Neural cell (in vitro differentiated cells): ENCODE results near the gene CABS1.

Source experiments
- CTCF ChIP-seq: fragments of 450-650 bp; IDR thresholded peaks from 2 replicates; pipeline ENCODE4 v1.5.1; 2014; ENCODE audit warnings: antibody characterized with exemption, mild to moderate bottlenecking, moderate library complexity; ENCODE audit not compliant: poor library complexity, severe bottlenecking
- EP300 ChIP-seq: fragments of 450-650 bp; conservative IDR thresholded peaks from 2 replicates; pipeline ENCODE4 v1.6.1; 2014; ENCODE audit warnings: antibody characterized with exemption, mild to moderate bottlenecking, moderate library complexity; ENCODE audit not compliant: poor library complexity, severe bottlenecking

- TF ChIP-seq CTCF (no peak), EP300 (no peak)
These were observed 35.1 kb upstream of the CABS1 start for GRCh38 chr4:70299643-70300042.
